AG10803 (cell line): Measurements from ENCODE around the gene TACC3.
A peak's percentile ranks its signal among the peaks of the same experiment; 100 is the strongest.

Experiments used
- DNase-seq: peaks from one replicate; pipeline ENCODE4 v3.0.0; 2010; ENCODE audit warnings: low read depth
- H3K4me3 ChIP-seq: 2 replicates; pipeline ENCODE4 v1.5.1; 2011; ENCODE audit warnings: mild to moderate bottlenecking, low read length, control low read depth
- CTCF ChIP-seq: conservative IDR thresholded peaks from 2 replicates; pipeline ENCODE4 v1.5.1; 2011; ENCODE audit warnings: mild to moderate bottlenecking, low read length, control low read depth, inconsistent platforms

Gene TACC3

GRCh38 chr4:1713003-1713851 is 8.1 kb upstream of the TACC3 start:
- DNase-seq: no peak
- peak overlapping the region; percentile 97 for H3K4me3 ChIP-seq
- TF ChIP-seq CTCF: no peak

GRCh38 chr4:1714303-1715001 is 6.9 kb upstream of the TACC3 start:
- DNase-seq: no peak
- H3K4me3 ChIP-seq: no peak overlapping the region
- TF ChIP-seq CTCF: no peak

DNA sequence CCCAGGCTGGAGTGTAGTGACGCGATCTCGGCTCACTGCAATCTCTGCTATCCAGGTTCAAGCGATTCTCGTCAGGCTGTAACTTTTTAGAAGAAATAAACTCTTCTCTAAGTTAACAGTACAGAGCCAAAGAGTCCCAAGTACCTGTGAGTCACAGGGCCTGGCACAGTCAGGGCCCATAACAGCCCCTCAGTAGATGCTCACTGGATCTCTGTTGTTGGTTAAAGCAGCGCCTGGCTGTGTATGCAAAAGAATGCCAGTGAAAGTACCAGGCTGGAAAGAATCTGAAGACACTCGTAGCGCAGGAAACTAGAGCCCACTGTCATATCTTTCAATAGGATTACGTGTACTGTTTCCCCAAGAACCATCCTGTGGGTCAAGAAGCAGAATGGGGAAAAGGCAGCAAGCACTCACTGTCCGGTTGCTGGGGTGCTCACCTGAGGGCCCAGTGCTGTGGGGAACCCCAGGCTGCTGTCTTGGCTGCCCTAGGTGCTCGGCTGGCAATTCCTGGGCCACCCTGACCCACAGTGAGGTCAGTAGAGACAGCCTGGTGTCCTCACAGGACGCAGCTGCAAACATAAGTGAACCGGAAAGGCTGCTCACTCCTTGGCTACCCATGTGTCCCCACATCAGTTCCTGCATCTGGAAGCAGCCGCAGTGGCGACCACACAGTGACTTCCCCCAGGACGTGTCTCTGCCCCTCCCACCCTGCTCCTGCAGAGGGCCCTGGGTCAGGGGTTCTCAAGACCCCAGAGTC is 6.1 kb upstream of the TACC3 start:
- DNase-seq: no peak
- TF ChIP-seq CTCF: no peak
- H3K4me3 ChIP-seq: no peak overlapping the region

DNA sequence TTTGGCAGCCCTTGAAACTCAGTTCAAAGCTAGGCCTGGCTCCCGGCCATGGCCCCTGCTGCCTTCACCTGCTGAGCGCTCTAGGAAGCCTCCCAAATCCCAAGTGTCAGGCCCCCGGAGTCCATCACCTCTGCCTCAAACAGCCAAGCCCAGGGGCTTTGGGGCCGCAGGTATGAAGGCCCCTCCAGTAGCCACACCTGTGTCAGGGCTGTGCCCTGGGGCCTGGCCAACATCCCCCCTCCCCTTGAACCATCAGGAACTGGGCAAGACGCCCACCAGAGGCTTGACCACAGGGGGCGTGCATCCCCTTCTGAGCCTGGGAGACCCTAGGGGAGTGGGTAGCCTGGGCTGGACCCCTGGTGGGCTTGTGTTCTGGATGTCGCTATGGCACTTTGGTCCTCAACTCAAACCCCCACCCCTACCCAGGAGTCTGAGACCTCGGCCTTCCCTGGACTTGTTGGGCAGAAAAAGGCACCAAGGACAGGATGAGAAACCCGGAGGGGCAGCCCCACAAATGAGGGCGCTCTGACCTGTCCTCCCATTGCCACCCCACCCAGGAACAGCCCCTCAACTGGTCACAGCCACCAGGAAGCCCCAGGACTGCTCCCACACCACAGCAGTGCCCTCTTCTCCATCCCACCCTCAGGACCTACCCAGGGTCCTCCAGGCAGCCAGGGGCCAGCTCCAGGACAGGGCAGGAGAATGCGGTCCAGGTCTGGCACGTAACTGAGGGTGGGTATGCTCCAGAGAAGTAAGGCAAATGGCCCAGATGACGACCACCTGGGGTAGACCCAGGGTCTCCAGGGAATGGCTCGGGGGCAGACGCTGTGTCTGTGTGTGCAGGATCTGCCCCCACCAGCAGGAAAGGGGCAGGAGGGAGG is 5.0 kb upstream of the TACC3 start:
- H3K4me3 ChIP-seq: no peak overlapping the region
- TF ChIP-seq CTCF: no peak
- DNase-seq: no peak

GRCh38 chr4:1717129-1718094 is 3.9 kb upstream of the TACC3 start:
- H3K4me3 ChIP-seq: no peak overlapping the region
- DNase-seq: no peak
- TF ChIP-seq CTCF: no peak
